ENCODE data around the gene GLRA2. TPM values are rescaled to one million over a fixed set of nuclear protein-coding genes. Genes with fewer than 3 reads are reported as not detected.
"Not testable (repeated sequence)": the region's sequence is repeated elsewhere in the genome, so short reads cannot be mapped to it uniquely, and the experiment has no call there.

GLRA2 gene
- total RNA-seq, 2 donors from 2014 or later, result not detected

GRCh38 chrX:14616836-14617235, 87.5 kb downstream of the GLRA2 start:
- DNase-seq (ENCODE audit: low spot score) (no peak), ATAC-seq (no peak)
- H3K4me3 Mint-ChIP-seq, result no peak overlapping the region
- H3K4me1 Mint-ChIP-seq (ENCODE audit: low read depth in 2 of 2), result no peaks in the 10 kb centered on the region
- H3K36me3 Mint-ChIP-seq, result no peaks in the 10 kb centered on the region
- H3K27me3 Mint-ChIP-seq, result peaks cover 0 to 5% of the 10 kb centered on the region in 2 donors
- no peak overlapping the region for H3K27ac Mint-ChIP-seq
- peaks cover 5% of the 10 kb centered on the region for H3K9me3 Mint-ChIP-seq

GRCh38 chrX:14618177-14618965, 89.0 kb downstream of the GLRA2 start:
- peaks cover 0 to 5% of the 10 kb centered on the region in 2 donors for H3K27me3 Mint-ChIP-seq
- no peak overlapping the region for H3K4me3 Mint-ChIP-seq
- no peaks in the 10 kb centered on the region for H3K4me1 Mint-ChIP-seq (ENCODE audit: low read depth in 2 of 2)
- no peak overlapping the region for H3K27ac Mint-ChIP-seq
- H3K9me3 Mint-ChIP-seq, result peaks cover 5% of the 10 kb centered on the region
- no peaks in the 10 kb centered on the region for H3K36me3 Mint-ChIP-seq
- ATAC-seq (no peak), DNase-seq (ENCODE audit: low spot score) (no peak)

DNA sequence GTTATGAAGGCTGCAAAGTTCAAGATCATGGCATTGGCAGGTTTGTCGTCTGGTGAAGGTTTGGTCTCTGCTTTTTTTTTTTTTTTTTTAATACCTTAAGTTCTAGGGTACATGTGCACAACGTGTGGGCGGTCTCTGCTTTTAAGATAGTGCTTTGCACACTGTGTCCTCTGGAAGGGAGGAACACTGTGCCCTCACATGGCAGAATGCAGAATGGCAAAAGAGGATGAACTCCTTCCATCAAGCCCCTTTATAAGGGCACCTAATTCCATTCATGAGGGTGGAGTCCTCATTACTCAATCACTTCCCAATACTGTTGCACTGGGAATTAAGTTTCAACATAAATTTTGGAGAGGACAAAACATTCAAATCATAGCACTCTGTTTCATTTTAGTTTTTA, 101.4 kb downstream of the GLRA2 start:
- no peaks in the 10 kb centered on the region for H3K9me3 Mint-ChIP-seq
- ATAC-seq (no peak), DNase-seq (ENCODE audit: low spot score) (no peak)
- no peaks in the 10 kb centered on the region for H3K36me3 Mint-ChIP-seq
- H3K4me3 Mint-ChIP-seq, result no peak overlapping the region
- no peaks in the 10 kb centered on the region for H3K27me3 Mint-ChIP-seq
- no peak overlapping the region for H3K27ac Mint-ChIP-seq
- no peaks in the 10 kb centered on the region for H3K4me1 Mint-ChIP-seq (ENCODE audit: low read depth in 2 of 2)

- peaks cover 4% of the 10 kb centered on the region for H3K9me3 Mint-ChIP-seq
- H3K36me3 Mint-ChIP-seq, result no peaks in the 10 kb centered on the region
- no peak overlapping the region for H3K27ac Mint-ChIP-seq
- no peak for ATAC-seq
- no peak overlapping the region for H3K4me3 Mint-ChIP-seq
- no peak for DNase-seq (ENCODE audit: low spot score)
- no peaks in the 10 kb centered on the region for H3K4me1 Mint-ChIP-seq (ENCODE audit: low read depth in 2 of 2)
- peaks cover 0 to 3% of the 10 kb centered on the region in 2 donors for H3K27me3 Mint-ChIP-seq
Measured at GRCh38 chrX:14641681-14642655, 112.6 kb downstream of the GLRA2 start.

- Mint-ChIP-seq H3K36me3 (no peaks in the 10 kb centered on the region), H3K27me3 (peaks cover 0 to 7% of the 10 kb centered on the region in 2 donors), H3K9me3 (peaks cover 6% of the 10 kb centered on the region), H3K4me3 (no peak overlapping the region), H3K4me1 (ENCODE audit: low read depth in 2 of 2) (no peaks in the 10 kb centered on the region), H3K27ac (no peak overlapping the region)
- ATAC-seq, result no peak
- DNase-seq (ENCODE audit: low spot score), result no peak
Measured at GRCh38 chrX:14660970-14661369, 131.6 kb downstream of the GLRA2 start.

GRCh38 chrX:14670819-14671218, 141.5 kb downstream of the GLRA2 start:
- H3K27me3 Mint-ChIP-seq, result peaks cover 0 to 6% of the 10 kb centered on the region in 2 donors
- H3K27ac Mint-ChIP-seq, result no peak overlapping the region
- no peaks in the 10 kb centered on the region for H3K36me3 Mint-ChIP-seq
- H3K4me1 Mint-ChIP-seq (ENCODE audit: low read depth in 2 of 2), result no peaks in the 10 kb centered on the region
- ATAC-seq, result no peak
- H3K4me3 Mint-ChIP-seq, result no peak overlapping the region
- no peak for DNase-seq (ENCODE audit: low spot score)
- peaks cover 6% of the 10 kb centered on the region for H3K9me3 Mint-ChIP-seq

GRCh38 chrX:14672611-14673172, 143.4 kb downstream of the GLRA2 start:
- H3K27me3 Mint-ChIP-seq, result peaks cover 0 to 6% of the 10 kb centered on the region in 2 donors
- peaks cover 6% of the 10 kb centered on the region for H3K9me3 Mint-ChIP-seq
- ATAC-seq, result no peak
- no peak overlapping the region for H3K27ac Mint-ChIP-seq
- no peak overlapping the region for H3K4me3 Mint-ChIP-seq
- no peaks in the 10 kb centered on the region for H3K4me1 Mint-ChIP-seq (ENCODE audit: low read depth in 2 of 2)
- H3K36me3 Mint-ChIP-seq, result no peaks in the 10 kb centered on the region
- no peak for DNase-seq (ENCODE audit: low spot score)

- Mint-ChIP-seq H3K4me1 (ENCODE audit: low read depth in 2 of 2) (no peaks in the 10 kb centered on the region), H3K27me3 (peaks cover 0 to 6% of the 10 kb centered on the region in 2 donors), H3K36me3 (no peaks in the 10 kb centered on the region), H3K9me3 (peaks cover 9% of the 10 kb centered on the region), H3K4me3 (no peak overlapping the region), H3K27ac (no peak overlapping the region)
- DNase-seq (ENCODE audit: low spot score), result no peak
- no peak for ATAC-seq
Measured at GRCh38 chrX:14673236-14673635, 143.9 kb downstream of the GLRA2 start.

GRCh38 chrX:14673764-14674163, 144.4 kb downstream of the GLRA2 start:
- H3K4me3 Mint-ChIP-seq, result no peak overlapping the region
- no peaks in the 10 kb centered on the region for H3K4me1 Mint-ChIP-seq (ENCODE audit: low read depth in 2 of 2)
- no peak for ATAC-seq
- no peak for DNase-seq (ENCODE audit: low spot score)
- H3K27ac Mint-ChIP-seq, result no peak overlapping the region
- H3K9me3 Mint-ChIP-seq, result peaks cover 11% of the 10 kb centered on the region
- H3K36me3 Mint-ChIP-seq, result no peaks in the 10 kb centered on the region
- H3K27me3 Mint-ChIP-seq, result peaks cover 0 to 4% of the 10 kb centered on the region in 2 donors

DNA sequence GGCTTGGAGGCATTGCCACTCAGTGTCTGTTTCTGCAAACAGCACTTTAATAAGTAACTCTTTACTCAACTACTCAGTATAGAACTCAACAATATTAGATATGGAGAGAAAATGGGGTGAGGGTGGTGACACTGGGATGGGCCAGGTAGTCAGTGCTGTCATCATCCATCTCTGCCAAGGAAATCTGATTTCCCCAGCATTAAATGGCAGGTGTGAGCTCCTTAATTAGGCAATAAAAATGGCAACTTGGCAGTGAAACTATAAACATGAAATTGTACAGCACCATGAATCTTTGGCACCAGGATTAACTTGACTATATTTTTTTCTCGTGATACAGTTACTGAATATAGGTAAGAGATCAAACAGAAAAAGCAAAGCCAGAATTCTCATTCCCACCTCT, 146.2 kb downstream of the GLRA2 start:
- Mint-ChIP-seq H3K4me3 (no peak overlapping the region), H3K27ac (no peak overlapping the region), H3K4me1 (ENCODE audit: low read depth in 2 of 2) (no peaks in the 10 kb centered on the region), H3K27me3 (peaks cover 0 to 4% of the 10 kb centered on the region in 2 donors), H3K9me3 (peaks cover 17% of the 10 kb centered on the region), H3K36me3 (no peaks in the 10 kb centered on the region)
- DNase-seq (ENCODE audit: low spot score) (no peak), ATAC-seq (no peak)

DNA sequence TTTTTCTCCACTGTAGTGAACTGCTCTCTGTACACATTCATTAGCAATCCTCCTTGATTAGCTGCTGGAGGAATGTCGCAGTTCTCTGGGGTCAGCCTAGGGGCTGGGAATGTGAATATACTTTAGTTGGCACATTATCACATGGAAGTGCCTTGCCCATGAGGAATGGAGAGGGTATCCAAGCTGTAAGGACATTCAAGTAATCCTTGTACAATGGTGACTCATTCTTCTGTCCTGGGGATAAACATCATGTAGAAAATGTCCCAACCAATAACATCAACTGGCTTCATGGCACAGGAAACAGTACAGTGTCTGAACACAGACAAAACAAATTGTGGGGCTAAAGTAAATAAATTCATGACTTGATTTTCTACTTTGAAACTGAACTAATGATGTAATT, 147.1 kb downstream of the GLRA2 start:
- Mint-ChIP-seq H3K36me3 (no peaks in the 10 kb centered on the region), H3K27me3 (peaks cover 0 to 4% of the 10 kb centered on the region in 2 donors), H3K9me3 (peaks cover 17% of the 10 kb centered on the region), H3K4me3 (no peak overlapping the region), H3K27ac (no peak overlapping the region), H3K4me1 (ENCODE audit: low read depth in 2 of 2) (no peaks in the 10 kb centered on the region)
- no peak for DNase-seq (ENCODE audit: low spot score)
- no peak for ATAC-seq

DNA sequence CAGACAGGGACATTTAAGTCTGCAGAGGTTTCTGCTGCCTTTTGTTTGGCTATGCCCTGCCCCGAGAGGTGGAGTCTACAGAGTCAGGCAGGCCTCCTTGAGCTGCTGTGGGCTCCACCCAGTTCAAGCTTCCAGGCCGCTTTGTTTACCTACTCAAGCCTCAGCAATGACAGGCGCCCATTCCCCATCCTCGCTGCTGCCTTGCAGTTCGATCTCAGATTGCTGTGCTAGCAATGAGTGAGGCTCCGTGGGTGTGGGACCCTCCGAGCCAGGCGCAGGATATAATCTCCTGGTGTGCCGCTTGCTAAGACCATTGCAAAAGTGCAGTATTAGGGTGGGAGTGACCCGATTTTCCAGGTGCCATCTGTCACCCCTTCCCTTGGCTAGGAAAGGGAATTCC, 159.0 kb downstream of the GLRA2 start:
- not testable (repeated sequence) for H3K36me3 Mint-ChIP-seq; H3K4me3 Mint-ChIP-seq; H3K4me1 Mint-ChIP-seq (ENCODE audit: low read depth in 2 of 2); H3K27me3 Mint-ChIP-seq; H3K27ac Mint-ChIP-seq; ATAC-seq; DNase-seq (ENCODE audit: low spot score)
- H3K9me3 Mint-ChIP-seq, result peaks cover 17% of the 10 kb centered on the region

GRCh38 chrX:14690553-14690952, 161.2 kb downstream of the GLRA2 start:
- peaks cover 20% of the 10 kb centered on the region for H3K9me3 Mint-ChIP-seq
- no peaks in the 10 kb centered on the region for H3K27me3 Mint-ChIP-seq
- no peak overlapping the region for H3K4me3 Mint-ChIP-seq
- no peaks in the 10 kb centered on the region for H3K36me3 Mint-ChIP-seq
- DNase-seq (ENCODE audit: low spot score), result no peak
- no peak for ATAC-seq
- no peak overlapping the region for H3K27ac Mint-ChIP-seq
- no peaks in the 10 kb centered on the region for H3K4me1 Mint-ChIP-seq (ENCODE audit: low read depth in 2 of 2)

DNA sequence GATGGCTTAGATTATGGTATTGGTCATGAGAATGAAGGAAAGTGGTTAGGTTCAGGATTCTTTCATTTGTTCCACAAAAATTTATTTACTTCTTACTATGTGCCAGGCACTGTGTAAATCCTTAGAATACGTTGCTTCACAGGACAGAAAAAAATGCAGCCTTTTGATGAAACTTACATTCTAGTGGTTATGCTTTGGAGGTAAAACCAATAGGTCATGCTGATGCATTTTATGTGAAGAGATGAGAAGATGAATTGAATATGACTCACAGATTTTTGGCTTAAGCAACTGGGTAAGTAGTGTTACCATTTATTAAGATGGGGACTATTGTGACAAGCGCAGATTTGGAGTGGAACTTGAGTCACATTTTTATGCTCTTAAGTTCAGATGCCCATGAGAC, 165.3 kb downstream of the GLRA2 start:
- ATAC-seq, result no peak
- DNase-seq (ENCODE audit: low spot score), result no peak
- H3K9me3 Mint-ChIP-seq, result peaks cover 11% of the 10 kb centered on the region
- H3K36me3 Mint-ChIP-seq, result no peaks in the 10 kb centered on the region
- H3K4me3 Mint-ChIP-seq, result no peak overlapping the region
- no peaks in the 10 kb centered on the region for H3K27me3 Mint-ChIP-seq
- H3K27ac Mint-ChIP-seq, result no peak overlapping the region
- no peaks in the 10 kb centered on the region for H3K4me1 Mint-ChIP-seq (ENCODE audit: low read depth in 2 of 2)
